K562 (cell line): Measurements from ENCODE around the gene EGLN1.

Experiments
- CGGBP1 ChIP-seq: fragments of 250-450 bp; sonication (Bioruptor Pico); IDR thresholded peaks from 2 replicates; pipeline ENCODE4 v1.9.0; 2021; ENCODE audit warnings: mild to moderate bottlenecking
- CTCF ChIP-seq, 3 experiments: IDR thresholded peaks in 2 of 3; conservative IDR thresholded peaks in 1 of 3; 2 replicates each; pipeline ENCODE4 v1.5.1; 2011 to 2012; ENCODE audit warnings: low read length in 3 of 3, mild to moderate bottlenecking in 3 of 3, control low read depth in 2 of 3, improper control_type of control experiment in 1 of 3, inconsistent platforms in 1 of 3, low read depth in 1 of 3, mixed read lengths in 1 of 3, moderate library complexity in 1 of 3; ENCODE audit not compliant: insufficient read depth in 2 of 3
- EZH2 ChIP-seq: IDR thresholded peaks from 2 replicates; pipeline ENCODE4 v1.6.1; 2012; ENCODE audit warnings: low read depth, mild to moderate bottlenecking, inconsistent platforms, low read length, borderline replicate concordance
- MAZ ChIP-seq, 2 experiments: fragments of 450-650 bp in 1 of 2; sonication (generic) in 1 of 2; formaldehyde crosslinking; IDR thresholded peaks in 1 of 2; conservative IDR thresholded peaks in 1 of 2; 2 replicates each; pipeline versions ENCODE4 v1.4.0 to v1.5.0; 2020; ENCODE audit warnings: mild to moderate bottlenecking in 1 of 2, missing genetic modification reagents in 1 of 2
- NR1H2 ChIP-seq: sonication (generic); formaldehyde crosslinking; IDR thresholded peaks from 2 replicates; pipeline ENCODE4 v1.4.0; 2020; ENCODE audit warnings: mild to moderate bottlenecking, missing genetic modification reagents
- PATZ1 ChIP-seq: fragments of 250-450 bp; sonication (Bioruptor Pico); IDR thresholded peaks from 2 replicates; pipeline ENCODE4 v1.5.0; 2020; ENCODE audit warnings: mild to moderate bottlenecking, borderline replicate concordance
- SUPT5H ChIP-seq: fragments of 450-650 bp; IDR thresholded peaks from 2 replicates; pipeline ENCODE4 v1.6.1; 2016
- ZNF609 ChIP-seq: sonication (generic); formaldehyde crosslinking; IDR thresholded peaks from 2 replicates; pipeline ENCODE4 v1.8.1; 2023; ENCODE audit warnings: missing genetic modification reagents, mild to moderate bottlenecking, borderline replicate concordance

GRCh38 chr1:231363624-231364023 is 58.5 kb downstream of the EGLN1 start:
- no peak for TF ChIP-seq CTCF (IDR thresholded peaks at IDR 0.05 in 2 of 3, conservative IDR thresholded peaks at IDR 0.05 in 1 of 3; ENCODE audit: insufficient read depth in 2 of 3, low read depth in 1 of 3, low read length in 3 of 3)
- no peak for TF ChIP-seq ZNF609
- no peak for TF ChIP-seq PATZ1 (CRISPR knock-in tag)
- no peak for TF ChIP-seq NR1H2 (CRISPR knock-in tag)
- no peak for TF ChIP-seq EZH2
- TF ChIP-seq CGGBP1 (CRISPR knock-in tag): no peak
- TF ChIP-seq MAZ (CRISPR knock-in tag; conservative IDR thresholded peaks at IDR 0.05 in 1 of 2, IDR thresholded peaks at IDR 0.05 in 1 of 2): no peak
- no peak for TF ChIP-seq SUPT5H
